GM21717 (cell line): ENCODE results near the gene TSPAN18.

ENCODE experiments used
- ATAC-seq: cut with Tn5 transposase; IDR thresholded peaks from one replicate; pipeline ENCODE4 v1.9.1; 2021; ENCODE audit warnings: mild to moderate bottlenecking, moderate library complexity; ENCODE audit not compliant: unreplicated experiment

Gene TSPAN18

GRCh38 chr11:44837661-44838060 lies 110.9 kb downstream of the TSPAN18 start:
- no peak for ATAC-seq

GRCh38 chr11:44839458-44840084 lies 112.8 kb downstream of the TSPAN18 start:
- no peak for ATAC-seq

- no peak for ATAC-seq
These were observed 113.3 kb downstream of the TSPAN18 start for GRCh38 chr11:44840085-44840478.

- no peak for ATAC-seq
These were observed 113.9 kb downstream of the TSPAN18 start for GRCh38 chr11:44840521-44841251.

GRCh38 chr11:44842220-44842619 lies 115.5 kb downstream of the TSPAN18 start:
- no peak for ATAC-seq

GRCh38 chr11:44846852-44847251 lies 120.1 kb downstream of the TSPAN18 start:
- no peak for ATAC-seq

GRCh38 chr11:44847316-44847715 lies 120.6 kb downstream of the TSPAN18 start:
- no peak for ATAC-seq

- ATAC-seq = no peak
These were observed 121.6 kb downstream of the TSPAN18 start for GRCh38 chr11:44848203-44848962.

GRCh38 chr11:44848963-44849350 lies 122.2 kb downstream of the TSPAN18 start:
- ATAC-seq = no peak

GRCh38 chr11:44849424-44849823 lies 122.7 kb downstream of the TSPAN18 start:
- no peak for ATAC-seq

GRCh38 chr11:44849922-44850321 lies 123.2 kb downstream of the TSPAN18 start:
- ATAC-seq = no peak

- ATAC-seq = no peak
These were observed 124.7 kb downstream of the TSPAN18 start for GRCh38 chr11:44851496-44851895.

GRCh38 chr11:44852159-44852747 lies 125.5 kb downstream of the TSPAN18 start:
- ATAC-seq = no peak

GRCh38 chr11:44852952-44853351 lies 126.2 kb downstream of the TSPAN18 start:
- no peak for ATAC-seq

GRCh38 chr11:44853666-44854065 lies 126.9 kb downstream of the TSPAN18 start:
- ATAC-seq = no peak

GRCh38 chr11:44854086-44854485 lies 127.3 kb downstream of the TSPAN18 start:
- no peak for ATAC-seq

GRCh38 chr11:44854741-44855492 lies 128.2 kb downstream of the TSPAN18 start:
- no peak for ATAC-seq

GRCh38 chr11:44855493-44855849 lies 128.7 kb downstream of the TSPAN18 start:
- ATAC-seq = no peak

- ATAC-seq = no peak
These were observed 130.8 kb downstream of the TSPAN18 start for GRCh38 chr11:44857490-44858090.

GRCh38 chr11:44858796-44859527 lies 132.2 kb downstream of the TSPAN18 start:
- no peak for ATAC-seq
